ENCODE results near the gene FGF22. TPM values are rescaled to one million over a fixed set of nuclear protein-coding genes. Genes with fewer than 3 reads are reported as not detected.

The FGF22 gene
- total and polyA plus RNA-seq, 2 of the 8 experiments (the other 6 are each of a cell fraction or from before 2014, with no cell fraction given), result 0.44 to 1.7 TPM

DNA sequence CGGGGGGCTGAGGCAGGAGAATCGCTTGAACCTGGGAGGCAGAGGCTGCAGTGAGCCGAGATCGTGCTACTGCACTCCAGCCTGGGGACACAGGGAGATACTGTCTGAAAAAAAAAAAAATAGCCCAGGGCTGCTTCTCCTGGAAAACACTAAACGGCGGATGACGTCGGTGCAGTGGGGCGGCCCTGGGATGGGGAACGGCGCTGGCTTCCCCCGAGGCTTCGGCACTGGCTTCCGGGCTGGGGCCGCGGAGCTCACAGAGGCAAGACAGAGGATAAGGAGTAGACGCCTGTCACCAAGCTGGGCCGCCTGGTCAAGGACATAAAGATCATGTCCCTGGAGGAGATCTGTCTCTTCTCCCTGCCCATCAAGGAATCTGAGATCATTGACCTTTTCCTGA is 50.5 kb downstream of the FGF22 start:
- no peaks in the 10 kb centered on the region for H3K79me1 ChIP-seq (ENCODE audit: low read depth, low read length)
- H2AFZ ChIP-seq (ENCODE audit: low read length), result no peak overlapping the region
- no peak overlapping the region for H3K4me3 ChIP-seq (ENCODE audit: extremely low read depth in 1 of 4, insufficient read depth in 2 of 4, low read depth in 3 of 4, low read length in 4 of 4)
- no peak overlapping the region for H2AK5ac ChIP-seq (ENCODE audit: low read depth, low read length)
- H3K18ac ChIP-seq (ENCODE audit: extremely low read depth, low read length), result no peak overlapping the region
- WGBS, 2 experiments (ENCODE audit: extremely low coverage in 1 of 2, insufficient coverage in 1 of 2, insufficient read length in 1 of 2, insufficient replicate concordance in 2 of 2, low coverage in 1 of 2, low lambda C conversion rate in 2 of 2, missing lambda C conversion rate in 1 of 2), result 81% methylated on average over 13 of the region's 18 CpGs; no CpG with 5 or more reads in 1 of the 2 experiments
- H2BK15ac ChIP-seq (ENCODE audit: low read length), result no peak overlapping the region
- FAIRE-seq (no peak), DNase-seq (ENCODE audit: low read depth in 1 of 2, low spot score in 2 of 2) (no peak)
- H4K20me1 ChIP-seq (replicated peaks in 1 of 2; ENCODE audit: control insufficient read depth in 1 of 2, insufficient read depth in 2 of 2, low read length in 2 of 2), result peaks cover 0 to 1% of the 10 kb centered on the region in 2 experiments
- H3K4me1 ChIP-seq (replicated peaks in 1 of 4; ENCODE audit: control insufficient read depth in 3 of 4, insufficient read depth in 4 of 4, low read length in 3 of 4), result no peaks in the 10 kb centered on the region
- no peak overlapping the region for H4K91ac ChIP-seq (replicated peaks; ENCODE audit: insufficient read length, low read length)
- H3K27me3 ChIP-seq (replicated peaks in 1 of 4; ENCODE audit: control insufficient read depth in 3 of 4, extremely low read depth in 1 of 4, insufficient read depth in 3 of 4, low read length in 3 of 4), result 0 out of 7 replicates have a peak, but pooled peaks cover 0 to 2% (median 0%) of the 10 kb centered on the region in 4 experiments
- H3K36me3 ChIP-seq (ENCODE audit: control insufficient read depth in 2 of 4, insufficient read depth in 4 of 4, low read length in 3 of 4), result no peaks in the 10 kb centered on the region
- no peak overlapping the region for H3K27ac ChIP-seq (ENCODE audit: low read depth, low read length)
- H3K9ac ChIP-seq (replicated peaks in 1 of 4; ENCODE audit: extremely low read depth in 1 of 4, low read depth in 3 of 4, low read length in 3 of 4), result no peak overlapping the region
- H3K56ac ChIP-seq (replicated peaks; ENCODE audit: insufficient read length, low read depth, low read length), result no peak overlapping the region
- H2BK20ac ChIP-seq (ENCODE audit: low read length), result no peak overlapping the region
- no peak overlapping the region for H3K4me2 ChIP-seq (ENCODE audit: insufficient read depth in 1 of 2, low read depth in 2 of 2, low read length in 2 of 2)
- no peak overlapping the region for H2BK5ac ChIP-seq (ENCODE audit: low read depth, low read length)
- ChIA-PET POLR2A (ENCODE audit: partially characterized antibody) (interaction anchor here (0.6 to 1.4 kb wide), 4 partner anchors 8 to 296 kb away, joined by 3 to 5 read pairs (median 3); partner anchors contain the start of gene FSTL3), CTCF (ENCODE audit: partially characterized antibody) (interaction anchor here (0.7 to 2.4 kb wide), 3 partner anchors 10 to 18 kb away, joined by 3 to 7 read pairs (median 3); partner anchors contain the start of gene PALM)
- H2BK120ac ChIP-seq (replicated peaks; ENCODE audit: low read depth, low read length), result no peak overlapping the region
- H2BK12ac ChIP-seq (ENCODE audit: low read depth, low read length), result no peak overlapping the region; the same call in 1 of the 2 replicates
- H3K23me2 ChIP-seq (ENCODE audit: low read depth, low read length), result no peaks in the 10 kb centered on the region
- no peaks in the 10 kb centered on the region for H3K79me2 ChIP-seq (ENCODE audit: control insufficient read depth in 1 of 2, insufficient read depth in 2 of 2, low read length in 2 of 2)
- no peaks in the 10 kb centered on the region; a peak in 1 of 4 replicates for H3K9me3 ChIP-seq (ENCODE audit: insufficient read depth in 2 of 2, low read depth in 1 of 2, low read length in 1 of 2)
- no peak overlapping the region for H4K5ac ChIP-seq (ENCODE audit: insufficient read length, low read depth, low read length)
- H4K8ac ChIP-seq (ENCODE audit: extremely low read depth, insufficient read depth, low read length), result no peak overlapping the region
- H3K14ac ChIP-seq (ENCODE audit: insufficient read length), result no peak overlapping the region
- no peak overlapping the region for H3K4ac ChIP-seq (replicated peaks; ENCODE audit: insufficient read length, low read depth, low read length)
- TF ChIP-seq SP4 (IDR thresholded peaks at IDR 0.05; ENCODE audit: low read length), result no peak
- TF ChIP-seq RXRA (IDR thresholded peaks at IDR 0.05; ENCODE audit: insufficient read depth, low read depth, low read length), result no peak
- TF ChIP-seq SIRT6 (IDR thresholded peaks at IDR 0.05; ENCODE audit: low read length), result no peak
- no peak for TF ChIP-seq ZNF274 (IDR thresholded peaks at IDR 0.05; ENCODE audit: borderline replicate concordance, extremely low read depth, low read length)
- no peak for TF ChIP-seq POU5F1 (IDR thresholded peaks at IDR 0.05; ENCODE audit: low read depth, low read length)
- no peak for TF ChIP-seq CTBP2 (IDR thresholded peaks at IDR 0.05; ENCODE audit: borderline replicate concordance, insufficient read depth, insufficient read length, low read length)
- TF ChIP-seq BACH1 (IDR thresholded peaks at IDR 0.05; ENCODE audit: low read length), result no peak
- TF ChIP-seq POLR2AphosphoS5 (IDR thresholded peaks at IDR 0.05; ENCODE audit: low read depth, low read length), result no peak
- no peak for TF ChIP-seq HDAC6 (IDR thresholded peaks at IDR 0.05; ENCODE audit: low read depth, low read length)
- TF ChIP-seq NANOG (IDR thresholded peaks at IDR 0.05; ENCODE audit: insufficient read depth, low read depth, low read length, poor library complexity, severe bottlenecking), result no peak
- TF ChIP-seq EP300 (IDR thresholded peaks at IDR 0.05; ENCODE audit: borderline replicate concordance in 1 of 2, low read depth in 2 of 2, low read length in 2 of 2), result no peak
- no peak for TF ChIP-seq POLR2A (IDR thresholded peaks at IDR 0.05; ENCODE audit: control extremely low read depth in 1 of 2, low read depth in 2 of 2, low read length in 2 of 2)
- no peak for TF ChIP-seq YY1 (IDR thresholded peaks at IDR 0.05; ENCODE audit: low read depth, low read length)
- no peak overlapping the region for H3K23ac ChIP-seq (ENCODE audit: insufficient read length)
